Measurements from ENCODE around the gene TAF11L14.

TAF11L14 gene

GRCh38 chr5:17679597-17680203 is 45.4 kb downstream of the TAF11L14 start:
- no peak for DNase-seq (ENCODE audit: low spot score)

DNA sequence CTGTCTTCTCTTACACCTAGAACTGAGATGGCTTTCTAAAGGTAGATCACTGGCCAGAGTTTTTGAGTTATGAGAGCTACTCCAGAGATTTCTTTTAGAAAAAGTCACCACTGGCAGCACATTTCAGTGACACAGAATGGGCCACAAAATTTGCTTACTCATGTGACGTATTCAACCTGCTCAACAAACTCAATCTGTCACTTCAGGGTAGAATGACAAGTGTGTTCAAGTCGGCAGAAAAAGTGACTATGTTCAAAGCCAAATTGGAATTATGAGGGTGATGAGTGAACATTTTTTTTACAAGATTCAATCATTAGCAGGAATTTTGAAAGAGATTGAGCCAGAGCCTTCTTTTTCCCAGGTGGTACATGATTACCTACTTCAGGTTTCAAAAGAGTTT is 46.5 kb downstream of the TAF11L14 start:
- no peak for DNase-seq (ENCODE audit: low spot score)

Measured in hepatic stellate cell (primary cell).